ENCODE measurements around the gene ADCYAP1R1. TPM values are rescaled to one million over a fixed set of nuclear protein-coding genes. Genes with fewer than 3 reads are reported as not detected.

The ADCYAP1R1 gene
- total and polyA plus RNA-seq, 2 of the 8 experiments (the other 6 are each of a cell fraction or from before 2014, with no cell fraction given) = 14.4 to 14.6 TPM

GRCh38 chr7:31022117-31022516 lies 30.0 kb upstream of the ADCYAP1R1 start:
- no peak overlapping the region for H3K14ac ChIP-seq (ENCODE audit: insufficient read length)
- no peak overlapping the region for H3K27ac ChIP-seq (ENCODE audit: low read depth, low read length)
- H3K36me3 ChIP-seq (ENCODE audit: control insufficient read depth in 2 of 4, insufficient read depth in 4 of 4, low read length in 3 of 4) = no peaks in the 10 kb centered on the region
- no peaks in the 10 kb centered on the region for H3K27me3 ChIP-seq (replicated peaks in 1 of 4; ENCODE audit: control insufficient read depth in 3 of 4, extremely low read depth in 1 of 4, insufficient read depth in 3 of 4, low read length in 3 of 4)
- no peaks in the 10 kb centered on the region for H3K79me2 ChIP-seq (ENCODE audit: control insufficient read depth in 1 of 2, insufficient read depth in 2 of 2, low read length in 2 of 2)
- H3K56ac ChIP-seq (replicated peaks; ENCODE audit: insufficient read length, low read depth, low read length) = no peak overlapping the region
- POLR2A ChIA-PET (ENCODE audit: partially characterized antibody) = interaction anchor here (0.7 to 1.8 kb wide), 3 partner anchors 8 to 38 kb away, joined by 3 to 9 read pairs (median 3); no protein-coding TSS in a partner anchor
- H4K91ac ChIP-seq (replicated peaks; ENCODE audit: insufficient read length, low read length) = no peak overlapping the region
- no peak overlapping the region for H3K23ac ChIP-seq (ENCODE audit: insufficient read length)
- DNase-seq (ENCODE audit: low read depth in 1 of 2, low spot score in 2 of 2) = no peak
- H2AFZ ChIP-seq (ENCODE audit: low read length) = no peak overlapping the region
- H4K20me1 ChIP-seq (replicated peaks in 1 of 2; ENCODE audit: control insufficient read depth in 1 of 2, insufficient read depth in 2 of 2, low read length in 2 of 2) = no peaks in the 10 kb centered on the region
- no peak overlapping the region for H2BK15ac ChIP-seq (ENCODE audit: low read length)
- no peak overlapping the region for H2BK20ac ChIP-seq (ENCODE audit: low read length)
- CTCF ChIA-PET (ENCODE audit: partially characterized antibody) = interaction anchor here (1.4 to 52.0 kb wide), 4 partner anchors 11 to 100 kb away, joined by 3 to 880 read pairs (median 32); partner anchors contain the start of gene ADCYAP1R1
- H3K4ac ChIP-seq (replicated peaks; ENCODE audit: insufficient read length, low read depth, low read length) = no peak overlapping the region
- H3K4me3 ChIP-seq (ENCODE audit: extremely low read depth in 1 of 4, insufficient read depth in 2 of 4, low read depth in 3 of 4, low read length in 4 of 4) = no peak overlapping the region
- peaks cover 13 to 21% (median 17%) of the 10 kb centered on the region in 4 experiments for H3K4me1 ChIP-seq (replicated peaks in 1 of 4; ENCODE audit: control insufficient read depth in 3 of 4, insufficient read depth in 4 of 4, low read length in 3 of 4)
- no peak overlapping the region for H3K9ac ChIP-seq (replicated peaks in 1 of 4; ENCODE audit: extremely low read depth in 1 of 4, low read depth in 3 of 4, low read length in 3 of 4)
- H4K8ac ChIP-seq (ENCODE audit: extremely low read depth, insufficient read depth, low read length) = no peak overlapping the region
- H3K9me3 ChIP-seq (ENCODE audit: insufficient read depth in 2 of 2, low read depth in 1 of 2, low read length in 1 of 2) = no peaks in the 10 kb centered on the region
- H4K5ac ChIP-seq (ENCODE audit: insufficient read length, low read depth, low read length) = no peak overlapping the region
- H2BK120ac ChIP-seq (replicated peaks; ENCODE audit: low read depth, low read length) = no peak overlapping the region
- no peaks in the 10 kb centered on the region; the same call in 1 of the 2 replicates for H3K79me1 ChIP-seq (ENCODE audit: low read depth, low read length)
- 73% methylated on average over 4 of the region's 4 CpGs; no CpG with 5 or more reads in 1 of the 2 experiments for WGBS, 2 experiments (ENCODE audit: extremely low coverage in 1 of 2, insufficient coverage in 1 of 2, insufficient read length in 1 of 2, insufficient replicate concordance in 2 of 2, low coverage in 1 of 2, low lambda C conversion rate in 2 of 2, missing lambda C conversion rate in 1 of 2)
- no peak overlapping the region for H2BK12ac ChIP-seq (ENCODE audit: low read depth, low read length)
- H3K18ac ChIP-seq (ENCODE audit: extremely low read depth, low read length) = no peak overlapping the region
- no peak overlapping the region; the same call in 1 of the 2 replicates for H2BK5ac ChIP-seq (ENCODE audit: low read depth, low read length)
- no peaks in the 10 kb centered on the region for H3K23me2 ChIP-seq (ENCODE audit: low read depth, low read length)
- FAIRE-seq = no peak
- no peak overlapping the region for H3K4me2 ChIP-seq (ENCODE audit: insufficient read depth in 1 of 2, low read depth in 2 of 2, low read length in 2 of 2)
- H2AK5ac ChIP-seq (ENCODE audit: low read depth, low read length) = no peak overlapping the region
- TF ChIP-seq CTCF (IDR thresholded peaks at IDR 0.05; ENCODE audit: control extremely low read depth in 1 of 3, insufficient read depth in 1 of 3, low read depth in 1 of 3, low read length in 3 of 3) (no peak), BRCA1 (IDR thresholded peaks at IDR 0.05; ENCODE audit: low read depth, low read length) (no peak), RFX5 (IDR thresholded peaks at IDR 0.05; ENCODE audit: borderline replicate concordance, low read depth, low read length) (no peak), PHF8 (conservative IDR thresholded peaks at IDR 0.05; ENCODE audit: low read depth, low read length) (no peak), CHD1 (IDR thresholded peaks at IDR 0.05; ENCODE audit: low read depth, low read length) (no peak), NRF1 (IDR thresholded peaks at IDR 0.05; ENCODE audit: low read depth, low read length) (no peak), SIN3A (conservative IDR thresholded peaks at IDR 0.05 in 1 of 2, IDR thresholded peaks at IDR 0.05 in 1 of 2; ENCODE audit: low read depth in 1 of 2, low read length in 2 of 2) (no peak), RAD21 (IDR thresholded peaks at IDR 0.05 in 1 of 2, conservative IDR thresholded peaks at IDR 0.05 in 1 of 2; ENCODE audit: low read depth in 2 of 2, low read length in 2 of 2) (no peak), ATF3 (IDR thresholded peaks at IDR 0.05; ENCODE audit: insufficient read depth, low read depth, low read length) (no peak), RBBP5 (IDR thresholded peaks at IDR 0.05; ENCODE audit: borderline replicate concordance, low read depth, low read length) (no peak)
